ENCODE results near the gene CHRM1. TPM values are rescaled to one million over a fixed set of nuclear protein-coding genes. Genes with fewer than 3 reads are reported as not detected.

Gene CHRM1
- total RNA-seq, 1 experiment from 2014 or later: not detected

GRCh38 chr11:62917906-62918502 is 3.2 kb downstream of the CHRM1 start:
- H3K4me1 Mint-ChIP-seq (ENCODE audit: insufficient read depth, unreplicated experiment): peaks cover 17% of the 10 kb centered on the region
- POLR2A ChIA-PET: no interaction called here
- BruUV-seq (replicated peaks): no TSS peak
- intact Hi-C loops (cut with micrococcal nuclease): no loop called here
- H3K9me3 Mint-ChIP-seq (ENCODE audit: unreplicated experiment): no peaks in the 10 kb centered on the region
- CTCF ChIA-PET: interaction anchor here (0.6 to 11.3 kb wide), 4 partner anchors 13 to 270 kb away, joined by 3 to 111 read pairs (median 4); no protein-coding TSS in a partner anchor
- no peak for TF ChIP-seq CTCF (IDR thresholded peaks at IDR 0.05; ENCODE audit: unreplicated experiment)
- no peak overlapping the region for H3K27ac Mint-ChIP-seq (ENCODE audit: low read depth, unreplicated experiment)
- H3K27me3 Mint-ChIP-seq (ENCODE audit: insufficient read depth, unreplicated experiment): peaks cover 13% of the 10 kb centered on the region
- H3K4me3 Mint-ChIP-seq (ENCODE audit: unreplicated experiment): no peak overlapping the region
- no peak for DNase-seq (ENCODE audit: unreplicated experiment)
- H3K36me3 Mint-ChIP-seq (ENCODE audit: insufficient read depth, unreplicated experiment): no peaks in the 10 kb centered on the region

- Mint-ChIP-seq H3K9me3 (ENCODE audit: unreplicated experiment) (no peaks in the 10 kb centered on the region), H3K27ac (ENCODE audit: low read depth, unreplicated experiment) (no peak overlapping the region), H3K4me1 (ENCODE audit: insufficient read depth, unreplicated experiment) (no peaks in the 10 kb centered on the region), H3K4me3 (ENCODE audit: unreplicated experiment) (no peak overlapping the region), H3K27me3 (ENCODE audit: insufficient read depth, unreplicated experiment) (no peaks in the 10 kb centered on the region), H3K36me3 (ENCODE audit: insufficient read depth, unreplicated experiment) (no peaks in the 10 kb centered on the region)
- TF ChIP-seq CTCF (IDR thresholded peaks at IDR 0.05; ENCODE audit: unreplicated experiment): no peak
- no TSS peak for BruUV-seq (replicated peaks)
- DNase-seq (ENCODE audit: unreplicated experiment): no peak
- POLR2A ChIA-PET: interaction anchor here (0.6 to 0.7 kb wide), 2 partner anchors 186 to 709 kb away, joined by 3 read pairs; no protein-coding TSS in a partner anchor
- intact Hi-C loops (cut with micrococcal nuclease): no loop called here
- CTCF ChIA-PET: interaction anchor here (2.0 to 11.3 kb wide), 2 partner anchors 9 to 109 kb away, joined by 15 to 111 read pairs; no protein-coding TSS in a partner anchor
Observed at GRCh38 chr11:62914416-62914815, 6.7 kb downstream of the CHRM1 start.

- CTCF ChIA-PET: interaction anchor here (1.1 to 11.5 kb wide), 2 partner anchors 8 to 109 kb away, joined by 3 to 456 read pairs; no protein-coding TSS in a partner anchor
- no TSS peak for BruUV-seq (replicated peaks)
Observed at GRCh38 chr11:62912268-62912667, 8.9 kb downstream of the CHRM1 start.

More at GRCh38 chr11:62912268-62912667, 8.9 kb downstream of the CHRM1 start:
- Mint-ChIP-seq H3K4me3 (ENCODE audit: unreplicated experiment) (no peak overlapping the region), H3K27me3 (ENCODE audit: insufficient read depth, unreplicated experiment) (no peaks in the 10 kb centered on the region), H3K4me1 (ENCODE audit: insufficient read depth, unreplicated experiment) (no peaks in the 10 kb centered on the region), H3K36me3 (ENCODE audit: insufficient read depth, unreplicated experiment) (no peaks in the 10 kb centered on the region), H3K9me3 (ENCODE audit: unreplicated experiment) (no peaks in the 10 kb centered on the region), H3K27ac (ENCODE audit: low read depth, unreplicated experiment) (no peak overlapping the region)
- POLR2A ChIA-PET: no interaction called here
- intact Hi-C loops (cut with micrococcal nuclease): no loop called here
- no peak for TF ChIP-seq CTCF (IDR thresholded peaks at IDR 0.05; ENCODE audit: unreplicated experiment)
- DNase-seq (ENCODE audit: unreplicated experiment): no peak

All from MCF 10A (cell line).